Right lobe of liver (tissue), 4 donors: ENCODE data around the gene SCNN1G.

Source experiments
- CTCF ChIP-seq, 4 donors: fragments of 200-600 bp in 3 of 4; fragments of 450-650 bp in 1 of 4; IDR thresholded peaks; one replicate each; pipeline versions ENCODE4 v1.5.1 to v1.8.0; 2016 to 2022; ENCODE audit warnings: antibody characterized with exemption in 4 of 4, mild to moderate bottlenecking in 2 of 4
- POLR2A ChIP-seq: fragments of 450-650 bp; IDR thresholded peaks from one replicate; pipeline ENCODE4 v1.6.1; 2017; ENCODE audit warnings: antibody characterized with exemption, mild to moderate bottlenecking
- donor health status: DM: no; HTN: no; CAD: no.
- donor health status: DM: no; HTN: no; CAD: no.
- donor health status: DM: no; HTN: yes; CAD: no.

GRCh38 chr16:23175651-23176050, 6.9 kb upstream of the SCNN1G start:
- TF ChIP-seq POLR2A (no peak), CTCF (IDR thresholded peaks at IDR 0.05) (no peak)
